Kidney (tissue), 14 donors: ENCODE results near the gene POU2F3. TPM values are rescaled to one million over a fixed set of nuclear protein-coding genes. Genes with fewer than 3 reads are reported as not detected.

ENCODE experiments used
- DNase-seq, 5 donors: peaks; one replicate each; pipeline ENCODE4 v3.0.0-alpha.2; 2013 to 2020
- FAIRE-seq: peaks from 2 replicates; lab custom pipeline; 2012; peaks lifted over from hg19 to GRCh38; lab: Jason Lieb, UNC
- H3K27ac ChIP-seq, 2 donors: one replicate each; pipeline ENCODE4 v1.7.0; 2013; ENCODE audit warnings: low read depth in 2 of 2, low read length in 2 of 2, inconsistent platforms in 1 of 2
- H3K27me3 ChIP-seq: one replicate; pipeline ENCODE4 v1.7.1; 2013; ENCODE audit warnings: low read length, inconsistent platforms; ENCODE audit not compliant: control insufficient read depth, insufficient read depth
- H3K36me3 ChIP-seq, 3 donors: one replicate each; pipeline versions ENCODE4 v1.7.0 to v1.7.1; 2013; ENCODE audit warnings: low read length in 3 of 3, control low read depth in 1 of 3, inconsistent platforms in 1 of 3; ENCODE audit not compliant: insufficient read depth in 3 of 3, control insufficient read depth in 2 of 3
- H3K4me1 ChIP-seq, 3 donors: one replicate each; pipeline versions ENCODE4 v1.7.0 to v1.7.1; 2013; ENCODE audit warnings: low read length in 3 of 3, inconsistent platforms in 1 of 3, low read depth in 1 of 3; ENCODE audit not compliant: control insufficient read depth in 2 of 3, insufficient read depth in 2 of 3
- H3K4me3 ChIP-seq, 3 donors: one replicate each; pipeline versions ENCODE4 v1.7.0 to v1.8.1; 2013; ENCODE audit warnings: low read length in 3 of 3, control low read depth in 1 of 3, inconsistent platforms in 1 of 3
- H3K9ac ChIP-seq, 3 donors: one replicate each; pipeline versions ENCODE4 v1.7.0 to v1.7.1; 2013; ENCODE audit warnings: low read length in 3 of 3, control low read depth in 1 of 3, inconsistent platforms in 1 of 3
- H3K9me3 ChIP-seq, 3 donors: one replicate each; pipeline versions ENCODE4 v1.7.0 to v1.7.1; 2013; ENCODE audit warnings: low read length in 3 of 3, control low read depth in 1 of 3, inconsistent platforms in 1 of 3; ENCODE audit not compliant: control insufficient read depth in 2 of 3, insufficient read depth in 1 of 3
- intact Hi-C: fragments of 100-400 bp; cut with DNase I; formaldehyde crosslinking; loops from one replicate; pipeline ENCODE4 v1.11.1; 2022
- polyA plus RNA-seq: library from polyadenylated mRNA; stranded (reverse); fragments of 350-450 nt; fragmentation: Illumina TruSeq; extraction: RNeasy Lipid Tissue Mini Kit (QIAGEN cat#74804); gene quantifications from one replicate; pipeline ENCODE4 v1.2.3, GENCODE V29; 2014; ENCODE audit warnings: low read depth, low replicate concordance; ENCODE audit not compliant: insufficient read depth
- total RNA-seq: library from RNA; stranded (reverse); fragmentation: NEBNext Ultra II Directional; extraction: Animal tissue kit (Norgen Biotek cat#: 25700); gene quantifications from one replicate; pipeline ENCODE4 v1.2.1, GENCODE V29; 2021
- TF ChIP-seq, protein P1 (sequence below): IDR thresholded peaks from 3 replicates; pipeline ENCODE4 v1.5.1; 2012; ENCODE audit warnings: mild to moderate bottlenecking, moderate library complexity, borderline replicate concordance; ENCODE audit not compliant: insufficient read depth; ENCODE audit errors: extremely low read depth
- donor health status: control.
- donor health status: control.
- donor health status: control.
- donor health status: control.
- donor health status: control.
- donor health status: DM: yes; HTN: yes; CAD: no.
- donor health status: Normal renal cell carcinoma (clear cell type).

Gene POU2F3
- total and polyA plus RNA-seq, 2 donors from 2014 or later, result 0.85 to 1.2 TPM

DNA sequence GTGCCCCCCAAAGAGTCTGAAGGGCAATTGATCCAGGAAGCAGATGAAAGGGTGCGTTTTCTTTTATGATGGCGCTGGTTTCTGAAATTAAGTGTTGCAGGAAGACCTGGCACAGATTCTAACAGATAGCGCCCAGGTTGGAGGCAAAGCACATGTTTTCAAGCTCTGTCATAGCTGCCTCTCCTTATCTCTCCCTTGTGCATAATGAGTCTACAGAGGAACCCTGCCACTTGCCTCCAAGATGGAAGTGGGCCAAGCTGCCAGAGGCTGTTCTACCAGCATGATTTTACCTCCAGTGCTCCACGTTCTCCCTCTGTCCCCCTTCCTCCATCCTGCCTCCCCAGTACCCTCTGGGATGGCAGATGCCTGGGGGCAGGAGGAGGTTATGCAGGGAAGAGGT, 55.2 kb downstream of the POU2F3 start:
- intact Hi-C loops, result no loop called here
- Histone ChIP-seq H3K4me1 (peaks cover 0 to 3% (median 0%) of the 10 kb centered on the region in 3 donors), H3K9me3 (no peaks in the 10 kb centered on the region), H3K36me3 (no peaks in the 10 kb centered on the region), H3K9ac (no peak overlapping the region), H3K4me3 (no peak overlapping the region), H3K27ac (no peak overlapping the region), H3K27me3 (no peaks in the 10 kb centered on the region)
- TF ChIP-seq, protein P1, sequence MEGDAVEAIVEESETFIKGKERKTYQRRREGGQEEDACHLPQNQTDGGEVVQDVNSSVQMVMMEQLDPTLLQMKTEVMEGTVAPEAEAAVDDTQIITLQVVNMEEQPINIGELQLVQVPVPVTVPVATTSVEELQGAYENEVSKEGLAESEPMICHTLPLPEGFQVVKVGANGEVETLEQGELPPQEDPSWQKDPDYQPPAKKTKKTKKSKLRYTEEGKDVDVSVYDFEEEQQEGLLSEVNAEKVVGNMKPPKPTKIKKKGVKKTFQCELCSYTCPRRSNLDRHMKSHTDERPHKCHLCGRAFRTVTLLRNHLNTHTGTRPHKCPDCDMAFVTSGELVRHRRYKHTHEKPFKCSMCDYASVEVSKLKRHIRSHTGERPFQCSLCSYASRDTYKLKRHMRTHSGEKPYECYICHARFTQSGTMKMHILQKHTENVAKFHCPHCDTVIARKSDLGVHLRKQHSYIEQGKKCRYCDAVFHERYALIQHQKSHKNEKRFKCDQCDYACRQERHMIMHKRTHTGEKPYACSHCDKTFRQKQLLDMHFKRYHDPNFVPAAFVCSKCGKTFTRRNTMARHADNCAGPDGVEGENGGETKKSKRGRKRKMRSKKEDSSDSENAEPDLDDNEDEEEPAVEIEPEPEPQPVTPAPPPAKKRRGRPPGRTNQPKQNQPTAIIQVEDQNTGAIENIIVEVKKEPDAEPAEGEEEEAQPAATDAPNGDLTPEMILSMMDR, result no peak
- no peak for FAIRE-seq
- no peak for DNase-seq

- Histone ChIP-seq H3K27ac (no peak overlapping the region), H3K4me3 (no peak overlapping the region), H3K36me3 (no peaks in the 10 kb centered on the region), H3K9me3 (no peaks in the 10 kb centered on the region), H3K27me3 (no peaks in the 10 kb centered on the region), H3K9ac (no peak overlapping the region), H3K4me1 (peaks cover 0 to 4% (median 0%) of the 10 kb centered on the region in 3 donors)
- DNase-seq (no peak), FAIRE-seq (no peak)
- intact Hi-C loops, result no loop called here
- TF ChIP-seq, protein P1, result no peak
These were observed 56.6 kb downstream of the POU2F3 start for GRCh38 chr11:120296554-120296953.

DNA sequence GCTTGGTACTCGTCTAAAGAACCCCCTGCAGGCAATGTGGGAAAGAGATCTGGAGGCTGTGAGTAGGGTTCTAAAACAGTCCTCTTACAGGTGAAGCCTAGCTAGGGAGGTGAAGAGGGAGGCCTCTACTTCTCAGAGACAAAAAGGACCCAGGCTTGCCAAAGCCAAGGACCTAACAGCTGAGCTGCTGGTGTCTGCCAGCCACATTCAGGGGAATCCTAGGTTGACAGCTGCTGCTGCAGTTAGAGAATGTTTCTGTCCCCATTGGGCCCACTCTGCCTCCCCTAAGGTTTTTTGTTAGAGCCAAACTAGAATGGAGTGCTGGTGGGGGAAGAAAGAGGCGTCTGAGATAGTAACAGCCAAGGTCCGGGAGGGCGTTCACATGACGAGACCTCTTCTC, 58.5 kb downstream of the POU2F3 start:
- Histone ChIP-seq H3K27me3 (no peaks in the 10 kb centered on the region), H3K9ac (no peak overlapping the region), H3K27ac (no peak overlapping the region), H3K4me1 (peaks cover 0 to 4% (median 0%) of the 10 kb centered on the region in 3 donors), H3K9me3 (no peaks in the 10 kb centered on the region), H3K4me3 (no peak overlapping the region), H3K36me3 (no peaks in the 10 kb centered on the region)
- FAIRE-seq, result no peak
- intact Hi-C loops, result no loop called here
- DNase-seq, result no peak
- TF ChIP-seq, protein P1, result no peak
